ENCODE data around the gene PP2D1. TPM values are rescaled to one million over a fixed set of nuclear protein-coding genes. Genes with fewer than 3 reads are reported as not detected.

Gene PP2D1
- total RNA-seq, 4 donors from 2014 or later, result not detected

DNA sequence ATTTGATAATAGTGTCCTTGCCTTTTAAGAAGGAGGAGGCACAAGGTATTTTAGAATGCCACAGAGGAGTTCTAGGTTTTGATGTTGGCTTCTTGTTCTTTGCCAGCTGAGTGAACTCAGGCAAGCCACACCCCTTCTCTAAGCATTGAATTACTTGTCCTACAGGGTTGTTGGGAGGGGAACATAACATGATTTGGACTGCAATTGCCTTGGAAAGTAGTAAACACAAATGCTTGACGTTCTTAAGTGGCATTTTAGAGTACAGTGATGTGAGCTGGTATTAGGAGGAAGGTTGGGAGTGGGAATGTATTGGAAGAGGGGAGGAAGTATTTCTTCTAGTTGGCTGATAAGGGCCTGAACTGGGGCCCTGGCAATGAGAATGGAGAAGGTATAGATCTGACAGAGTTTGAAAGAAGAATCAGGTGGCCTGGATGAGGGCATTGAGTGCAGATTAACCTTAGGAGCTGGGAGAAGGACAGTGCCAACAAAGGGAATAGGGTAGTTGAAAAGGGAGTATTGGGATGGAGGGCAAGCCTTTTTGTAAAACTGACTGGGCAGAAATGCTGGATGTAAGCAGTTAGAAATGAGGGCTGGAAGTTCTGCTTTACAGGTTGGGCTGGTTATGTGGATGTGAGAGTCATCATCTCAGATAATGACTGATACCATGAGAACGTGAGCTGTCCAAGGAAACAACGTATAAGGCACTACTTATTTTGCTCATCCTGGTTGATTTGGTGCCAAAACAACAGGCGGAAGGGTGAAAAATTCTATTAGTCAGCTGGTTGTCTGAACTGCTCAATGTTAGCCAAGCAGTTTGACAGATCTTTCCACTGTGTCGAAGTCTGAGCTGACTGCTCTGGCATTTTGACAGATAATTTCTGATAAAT, 44.9 kb upstream of the PP2D1 start:
- 4 to 15% methylated on average over 4 to 5 of the region's 5 CpGs for WGBS, 2 donors (ENCODE audit: low coverage in 1 of 2)
- H3K27ac ChIP-seq, result peak overlapping the region in 3 of 4 donors; percentile 56 to 73 (median 67)
- no peak overlapping the region for H3K4me3 ChIP-seq
- H3K9me3 ChIP-seq, result no peaks in the 10 kb centered on the region
- no peaks in the 10 kb centered on the region for H3K27me3 ChIP-seq
- no peaks in the 10 kb centered on the region for H3K36me3 ChIP-seq
- H3K4me1 ChIP-seq, result peaks cover 17 to 59% (median 30%) of the 10 kb centered on the region in 3 donors
- peak; percentile 14 for TF ChIP-seq POLR2AphosphoS5 (IDR thresholded peaks at IDR 0.05)
- no peak for TF ChIP-seq EP300 (IDR thresholded peaks at IDR 0.05)
- no peak for TF ChIP-seq POLR2A (IDR thresholded peaks at IDR 0.05)
- TF ChIP-seq, protein P1, sequence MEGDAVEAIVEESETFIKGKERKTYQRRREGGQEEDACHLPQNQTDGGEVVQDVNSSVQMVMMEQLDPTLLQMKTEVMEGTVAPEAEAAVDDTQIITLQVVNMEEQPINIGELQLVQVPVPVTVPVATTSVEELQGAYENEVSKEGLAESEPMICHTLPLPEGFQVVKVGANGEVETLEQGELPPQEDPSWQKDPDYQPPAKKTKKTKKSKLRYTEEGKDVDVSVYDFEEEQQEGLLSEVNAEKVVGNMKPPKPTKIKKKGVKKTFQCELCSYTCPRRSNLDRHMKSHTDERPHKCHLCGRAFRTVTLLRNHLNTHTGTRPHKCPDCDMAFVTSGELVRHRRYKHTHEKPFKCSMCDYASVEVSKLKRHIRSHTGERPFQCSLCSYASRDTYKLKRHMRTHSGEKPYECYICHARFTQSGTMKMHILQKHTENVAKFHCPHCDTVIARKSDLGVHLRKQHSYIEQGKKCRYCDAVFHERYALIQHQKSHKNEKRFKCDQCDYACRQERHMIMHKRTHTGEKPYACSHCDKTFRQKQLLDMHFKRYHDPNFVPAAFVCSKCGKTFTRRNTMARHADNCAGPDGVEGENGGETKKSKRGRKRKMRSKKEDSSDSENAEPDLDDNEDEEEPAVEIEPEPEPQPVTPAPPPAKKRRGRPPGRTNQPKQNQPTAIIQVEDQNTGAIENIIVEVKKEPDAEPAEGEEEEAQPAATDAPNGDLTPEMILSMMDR (IDR thresholded peaks at IDR 0.05), result no peak
- ATAC-seq, result peak; percentile 35

DNA sequence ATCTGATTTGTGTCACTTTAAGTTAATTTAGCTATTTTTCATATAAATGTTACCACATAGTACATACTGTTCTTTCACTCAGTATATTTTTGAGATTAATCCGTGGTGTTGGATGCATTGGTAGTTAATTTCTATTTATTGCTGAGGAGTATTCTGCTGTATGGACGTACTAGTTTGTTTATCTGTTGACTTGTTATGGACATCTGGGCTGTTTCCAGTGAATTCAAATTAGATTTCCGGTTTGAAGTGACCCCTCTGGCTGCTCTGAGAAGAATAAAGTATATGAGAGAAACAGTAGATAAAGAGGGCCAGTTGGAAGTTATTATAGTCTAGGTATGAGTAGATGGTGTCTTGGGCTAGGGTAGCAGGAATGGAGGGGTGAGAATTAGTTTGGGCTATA, 43.8 kb upstream of the PP2D1 start:
- H3K36me3 ChIP-seq, result no peaks in the 10 kb centered on the region
- 67 to 74% methylated on average over 3 of the region's 3 CpGs for WGBS, 2 donors (ENCODE audit: low coverage in 1 of 2)
- H3K27ac ChIP-seq, result peak overlapping the region in 3 of 4 donors; percentile 7 to 51 (median 48)
- H3K4me1 ChIP-seq, result peaks cover 17 to 52% (median 30%) of the 10 kb centered on the region in 3 donors
- no peak for ATAC-seq
- H3K27me3 ChIP-seq, result no peaks in the 10 kb centered on the region
- no peaks in the 10 kb centered on the region for H3K9me3 ChIP-seq
- TF ChIP-seq, protein P1 (IDR thresholded peaks at IDR 0.05), result no peak
- TF ChIP-seq EP300 (IDR thresholded peaks at IDR 0.05) (no peak), POLR2A (IDR thresholded peaks at IDR 0.05) (no peak), POLR2AphosphoS5 (IDR thresholded peaks at IDR 0.05) (peak; percentile 16)
- H3K4me3 ChIP-seq, result no peak overlapping the region

DNA sequence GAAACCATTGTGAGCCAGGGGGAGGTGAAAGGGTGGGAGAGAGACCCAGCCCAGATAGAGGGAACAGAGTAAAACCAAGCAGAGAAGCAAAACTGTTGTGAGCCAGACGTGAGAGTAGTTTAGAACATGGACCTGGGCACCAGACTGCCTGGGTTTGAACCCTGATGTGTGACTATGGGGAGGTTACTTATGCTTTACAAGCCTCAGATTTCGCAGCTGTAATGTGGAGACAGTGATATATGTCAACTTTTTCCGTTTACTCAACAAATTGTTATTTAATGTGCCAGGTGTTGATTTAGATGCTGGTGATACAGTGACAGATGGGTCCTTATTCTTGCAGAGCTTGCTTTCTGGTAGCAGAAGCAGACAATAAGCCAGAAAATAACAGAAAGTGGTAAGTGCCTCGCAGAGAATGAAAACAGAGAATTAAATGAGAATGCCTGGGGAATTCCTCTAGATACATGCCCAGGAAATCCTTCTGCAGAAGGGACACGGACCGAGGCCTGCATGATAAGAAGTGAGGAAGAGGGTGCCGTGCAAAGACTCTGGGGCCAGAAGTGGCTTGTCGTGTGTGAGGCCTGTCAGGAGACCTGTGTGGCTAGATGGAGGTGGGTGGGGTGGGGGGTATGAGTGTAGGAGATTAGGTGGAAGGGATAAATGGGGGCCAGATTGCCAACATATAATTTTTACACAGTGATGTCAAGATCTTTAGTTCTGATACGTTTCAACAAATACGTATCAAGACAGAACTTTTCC, 43.1 kb upstream of the PP2D1 start:
- H3K4me1 ChIP-seq, result peaks cover 17 to 48% (median 30%) of the 10 kb centered on the region in 3 donors
- H3K4me3 ChIP-seq, result no peak overlapping the region
- H3K27ac ChIP-seq, result peak overlapping the region in 3 of 4 donors; percentile 7 to 51 (median 48)
- 36 to 57% methylated on average over 6 to 10 of the region's 10 CpGs for WGBS, 2 donors (ENCODE audit: low coverage in 1 of 2)
- no peaks in the 10 kb centered on the region for H3K36me3 ChIP-seq
- H3K27me3 ChIP-seq, result no peaks in the 10 kb centered on the region
- TF ChIP-seq POLR2AphosphoS5 (IDR thresholded peaks at IDR 0.05), result no peak
- TF ChIP-seq POLR2A (IDR thresholded peaks at IDR 0.05), result no peak
- TF ChIP-seq, protein P1 (IDR thresholded peaks at IDR 0.05), result no peak
- TF ChIP-seq EP300 (IDR thresholded peaks at IDR 0.05), result no peak
- H3K9me3 ChIP-seq, result no peaks in the 10 kb centered on the region
- no peak for ATAC-seq

DNA sequence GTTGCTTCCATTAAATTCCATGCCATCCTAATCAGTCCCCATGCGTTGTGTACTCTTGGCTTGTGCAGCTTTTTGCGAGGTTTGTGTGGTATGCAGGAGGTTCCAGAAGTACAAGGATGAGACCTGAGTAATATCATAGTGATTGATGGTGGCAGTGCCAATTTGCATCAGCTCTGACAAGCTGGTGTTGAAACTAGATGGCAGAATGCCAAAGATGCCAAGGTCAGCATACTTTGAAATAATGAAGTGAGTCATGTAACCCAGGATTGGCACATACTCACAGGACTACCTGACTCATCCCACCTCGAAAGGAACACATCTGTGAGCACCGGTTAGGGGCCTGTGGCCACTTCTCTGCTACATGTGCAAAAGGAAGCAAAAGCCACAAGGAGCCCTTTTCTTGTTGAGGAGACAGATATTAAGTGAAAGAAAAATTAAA, 42.5 kb upstream of the PP2D1 start:
- Histone ChIP-seq H3K9me3 (no peaks in the 10 kb centered on the region), H3K4me3 (no peak overlapping the region), H3K27ac (peak overlapping the region in 3 of 4 donors; percentile 7 to 51 (median 48)), H3K36me3 (no peaks in the 10 kb centered on the region), H3K27me3 (no peaks in the 10 kb centered on the region), H3K4me1 (peaks cover 17 to 52% (median 30%) of the 10 kb centered on the region in 3 donors)
- no peak for TF ChIP-seq EP300 (IDR thresholded peaks at IDR 0.05)
- TF ChIP-seq, protein P1 (IDR thresholded peaks at IDR 0.05), result no peak
- TF ChIP-seq POLR2A (IDR thresholded peaks at IDR 0.05), result no peak
- TF ChIP-seq POLR2AphosphoS5 (IDR thresholded peaks at IDR 0.05), result peak; percentile 89
- ATAC-seq, result peak; percentile 73
- 41 to 69% methylated on average over 2 to 3 of the region's 4 CpGs for WGBS, 2 donors (ENCODE audit: low coverage in 1 of 2)
